H1 (cell line): ENCODE results near the gene GMNN. TPM values are rescaled to one million over a fixed set of nuclear protein-coding genes. Genes with fewer than 3 reads are reported as not detected.

Source experiments
- CTCF ChIA-PET: fragments of 300-600 bp; sonication (Branson Sonifier 250); formaldehyde crosslinking; loops from one replicate; lab custom pipeline; 2021; ENCODE audit not compliant: partially characterized antibody; lab: Charles Lee
- POLR2A ChIA-PET: fragments of 300-600 bp; sonication (Branson Sonifier 250); formaldehyde crosslinking; loops from one replicate; lab custom pipeline; 2021; ENCODE audit warnings: inconsistent platforms; ENCODE audit not compliant: partially characterized antibody; lab: Charles Lee
- DNase-seq, 2 experiments: peaks; one replicate each; pipeline versions ENCODE4 v3.0.0 to v3.0.0-alpha.2; 2010 to 2022; ENCODE audit warnings: low spot score in 2 of 2, low read depth in 1 of 2, mixed read lengths in 1 of 2
- FAIRE-seq: peaks from 2 replicates; lab custom pipeline; 2011; peaks lifted over from hg19 to GRCh38; lab: Jason Lieb, UNC
- H2AFZ ChIP-seq: 2 replicates; pipeline ENCODE4 v1.8.1; 2012; ENCODE audit warnings: low read length, inconsistent platforms
- H2AK5ac ChIP-seq: 2 replicates; pipeline ENCODE4 v1.6.1; 2013; ENCODE audit warnings: low read depth, low read length
- H2BK120ac ChIP-seq: replicated peaks from 2 replicates; pipeline ENCODE3; 2013; ENCODE audit warnings: low read depth, low read length, inconsistent platforms
- H2BK12ac ChIP-seq: 2 replicates; pipeline ENCODE4 v1.6.1; 2013; ENCODE audit warnings: low read depth, low read length
- H2BK15ac ChIP-seq: 2 replicates; pipeline ENCODE4 v1.6.1; 2013; ENCODE audit warnings: low read length
- H2BK20ac ChIP-seq: 2 replicates; pipeline ENCODE4 v1.6.1; 2013; ENCODE audit warnings: low read length
- H2BK5ac ChIP-seq: 2 replicates; pipeline ENCODE4 v1.6.1; 2013; ENCODE audit warnings: low read depth, low read length
- H3K14ac ChIP-seq: 2 replicates; pipeline ENCODE4 v1.6.1; 2013; ENCODE audit warnings: inconsistent platforms; ENCODE audit not compliant: insufficient read length
- H3K18ac ChIP-seq: 2 replicates; pipeline ENCODE4 v1.6.1; 2013; ENCODE audit warnings: low read length; ENCODE audit errors: extremely low read depth
- H3K23ac ChIP-seq: 2 replicates; pipeline ENCODE4 v1.6.1; 2013; ENCODE audit warnings: inconsistent platforms; ENCODE audit not compliant: insufficient read length
- H3K23me2 ChIP-seq: 2 replicates; pipeline ENCODE4 v1.6.1; 2013; ENCODE audit warnings: low read depth, low read length
- H3K27ac ChIP-seq: 2 replicates; pipeline ENCODE4 v1.6.1; 2011; ENCODE audit warnings: low read depth, low read length, inconsistent platforms
- H3K27me3 ChIP-seq, 4 experiments: replicated peaks in 1 of 4; 1 replicate in 1 of 4; 2 replicates in 3 of 4; pipeline versions ENCODE4 v1.6.1 to v1.8.1; 2011 to 2013; ENCODE audit warnings: low read length in 3 of 4, mild to moderate bottlenecking in 3 of 4, inconsistent platforms in 2 of 4, mixed read lengths in 2 of 4, moderate library complexity in 1 of 4; ENCODE audit not compliant: control insufficient read depth in 3 of 4, insufficient read depth in 3 of 4; ENCODE audit errors: extremely low read depth in 1 of 4
- H3K36me3 ChIP-seq, 4 experiments: 2 replicates each; pipeline versions ENCODE4 v1.6.1 to v1.8.1; 2011 to 2013; ENCODE audit warnings: mild to moderate bottlenecking in 4 of 4, low read length in 3 of 4, moderate library complexity in 2 of 4, control low read depth in 1 of 4, inconsistent platforms in 1 of 4; ENCODE audit not compliant: insufficient read depth in 4 of 4, control insufficient read depth in 2 of 4
- H3K4ac ChIP-seq: replicated peaks from 2 replicates; pipeline ENCODE3; 2013; ENCODE audit warnings: low read length, low read depth, mixed read lengths, inconsistent platforms; ENCODE audit not compliant: insufficient read length
- H3K4me1 ChIP-seq, 4 experiments: replicated peaks in 1 of 4; 1 replicate in 1 of 4; 2 replicates in 3 of 4; pipeline versions ENCODE4 v1.6.1 to v1.8.1; 2011 to 2013; ENCODE audit warnings: low read length in 3 of 4, inconsistent platforms in 2 of 4, mixed read lengths in 1 of 4; ENCODE audit not compliant: insufficient read depth in 4 of 4, control insufficient read depth in 3 of 4
- H3K4me2 ChIP-seq, 2 experiments: 2 replicates each; pipeline versions ENCODE4 v1.6.1 to v1.8.1; 2011 to 2013; ENCODE audit warnings: low read depth in 2 of 2, low read length in 2 of 2, control low read depth in 1 of 2, inconsistent platforms in 1 of 2, mild to moderate bottlenecking in 1 of 2; ENCODE audit not compliant: insufficient read depth in 1 of 2
- H3K4me3 ChIP-seq, 4 experiments: fragments of 200-600, 300-600 bp in 1 of 4; sonication (generic), shearing (Covaris generic), sonication (Bioruptor Twin) in 1 of 4; 2 replicates each; pipeline versions ENCODE4 v1.5.1 to v1.8.1; 2011 to 2016; ENCODE audit warnings: low read length in 4 of 4, low read depth in 3 of 4, control low read depth in 2 of 4, inconsistent platforms in 2 of 4, mild to moderate bottlenecking in 2 of 4, mixed read lengths in 1 of 4, moderate library complexity in 1 of 4; ENCODE audit not compliant: insufficient read depth in 2 of 4; ENCODE audit errors: extremely low read depth in 1 of 4
- H3K56ac ChIP-seq: replicated peaks from 2 replicates; pipeline ENCODE3; 2013; ENCODE audit warnings: low read depth, mild to moderate bottlenecking, mixed read lengths, low read length, inconsistent platforms; ENCODE audit not compliant: insufficient read length
- H3K79me1 ChIP-seq: 2 replicates; pipeline ENCODE4 v1.6.1; 2013; ENCODE audit warnings: low read depth, low read length, control low read depth
- H3K79me2 ChIP-seq, 2 experiments: 2 replicates each; pipeline versions ENCODE4 v1.6.1 to v1.8.1; 2012 to 2013; ENCODE audit warnings: low read length in 2 of 2, mild to moderate bottlenecking in 2 of 2, inconsistent platforms in 1 of 2; ENCODE audit not compliant: insufficient read depth in 2 of 2, control insufficient read depth in 1 of 2
- H3K9ac ChIP-seq, 4 experiments: replicated peaks in 1 of 4; 1 replicate in 1 of 4; 2 replicates in 3 of 4; pipeline versions ENCODE4 v1.6.1 to v1.8.1; 2011 to 2013; ENCODE audit warnings: low read depth in 3 of 4, low read length in 3 of 4, control low read depth in 2 of 4, mild to moderate bottlenecking in 2 of 4, moderate library complexity in 2 of 4, inconsistent platforms in 1 of 4; ENCODE audit errors: extremely low read depth in 1 of 4
- H3K9me3 ChIP-seq, 2 experiments: 2 replicates each; pipeline versions ENCODE4 v1.6.1 to v1.8.1; 2012 to 2013; ENCODE audit warnings: mild to moderate bottlenecking in 2 of 2, moderate library complexity in 2 of 2, control low read depth in 1 of 2, inconsistent platforms in 1 of 2, low read depth in 1 of 2, low read length in 1 of 2, mixed read lengths in 1 of 2; ENCODE audit not compliant: insufficient read depth in 2 of 2
- H4K20me1 ChIP-seq, 2 experiments: replicated peaks in 1 of 2; 2 replicates each; pipeline versions ENCODE3 to v1.8.1; 2011 to 2013; ENCODE audit warnings: inconsistent platforms in 2 of 2, low read length in 2 of 2, mild to moderate bottlenecking in 1 of 2; ENCODE audit not compliant: insufficient read depth in 2 of 2, control insufficient read depth in 1 of 2
- H4K5ac ChIP-seq: 2 replicates; pipeline ENCODE4 v1.6.1; 2013; ENCODE audit warnings: low read length, low read depth, mixed read lengths, inconsistent platforms; ENCODE audit not compliant: insufficient read length
- H4K8ac ChIP-seq: 2 replicates; pipeline ENCODE4 v1.8.0; 2013; ENCODE audit warnings: mild to moderate bottlenecking, moderate library complexity, low read length, inconsistent platforms; ENCODE audit not compliant: insufficient read depth; ENCODE audit errors: extremely low read depth
- H4K91ac ChIP-seq: replicated peaks from 2 replicates; pipeline ENCODE3; 2013; ENCODE audit warnings: low read length, mixed read lengths, inconsistent platforms; ENCODE audit not compliant: insufficient read length
- ATF2 ChIP-seq: IDR thresholded peaks from 2 replicates; pipeline ENCODE4 v1.6.1; 2012; ENCODE audit warnings: low read length, inconsistent platforms
- BRCA1 ChIP-seq: IDR thresholded peaks from 2 replicates; pipeline ENCODE4 v1.6.1; 2012; ENCODE audit warnings: low read depth, low read length, improper control_type of control experiment
- CBX5 ChIP-seq: fragments of 300-800, 300-1000 bp; sonication (generic); IDR thresholded peaks from 2 replicates; pipeline ENCODE4 v1.7.1; 2016; ENCODE audit warnings: antibody characterized with exemption, low read length, low read depth
- CHD2 ChIP-seq: IDR thresholded peaks from 2 replicates; pipeline ENCODE4 v1.6.1; 2012; ENCODE audit warnings: low read length, improper control_type of control experiment
- CTBP2 ChIP-seq: IDR thresholded peaks from 2 replicates; pipeline ENCODE4 v1.7.0; 2011; ENCODE audit warnings: borderline replicate concordance, mild to moderate bottlenecking, moderate library complexity, mixed read lengths, low read length; ENCODE audit not compliant: insufficient read depth, insufficient read length
- FOSL1 ChIP-seq: IDR thresholded peaks from 2 replicates; pipeline ENCODE4 v1.6.1; 2011; ENCODE audit warnings: mild to moderate bottlenecking, low read depth, low read length, moderate library complexity; ENCODE audit not compliant: insufficient read depth
- GABPA ChIP-seq: IDR thresholded peaks from 2 replicates; pipeline ENCODE4 v1.6.1; 2011; ENCODE audit warnings: mild to moderate bottlenecking, low read length, moderate library complexity, borderline replicate concordance; ENCODE audit not compliant: insufficient read depth
- RBBP5 ChIP-seq: IDR thresholded peaks from 2 replicates; pipeline ENCODE4 v1.7.1; 2012; ENCODE audit warnings: low read depth, mild to moderate bottlenecking, inconsistent platforms, low read length, moderate library complexity, borderline replicate concordance
- SRF ChIP-seq: IDR thresholded peaks from 2 replicates; pipeline ENCODE4 v1.6.1; 2011; ENCODE audit warnings: mild to moderate bottlenecking, low read depth, low read length, moderate library complexity
- TEAD4 ChIP-seq: IDR thresholded peaks from 2 replicates; pipeline ENCODE4 v1.6.1; 2012; ENCODE audit warnings: low read depth, low read length, inconsistent platforms, mixed read lengths
- ZNF274 ChIP-seq: IDR thresholded peaks from 2 replicates; pipeline ENCODE4 v1.7.0; 2012; ENCODE audit warnings: low read length, borderline replicate concordance; ENCODE audit errors: extremely low read depth
- WGBS, 2 experiments: shearing (Covaris generic) in 1 of 2; methylation state at CpG; one replicate each; pipeline versions ENCODE4 v1.1.6 to v1.1.7; 2013 to 2015; ENCODE audit warnings: low lambda C conversion rate in 2 of 2, mixed read lengths in 2 of 2, inconsistent platforms in 1 of 2, low coverage in 1 of 2, missing lambda C conversion rate in 1 of 2; ENCODE audit not compliant: insufficient replicate concordance in 2 of 2, insufficient coverage in 1 of 2, insufficient read length in 1 of 2; ENCODE audit errors: extremely low coverage in 1 of 2, missing lambda C conversion rate in 1 of 2; 5-methylcytosine and 5-hydroxymethylcytosine counted together
- polyA plus RNA-seq, 7 experiments: library from polyadenylated mRNA; depleted of rRNA in 3 of 7; stranded (reverse) in 5 of 7; unstranded in 2 of 7; fragments of >200 nt in 5 of 7; fragments of 200-250 nt in 2 of 7; gene quantifications; 1 replicate in 5 of 7; 2 replicates in 1 of 7; 4 replicates in 1 of 7; pipeline versions ENCODE4 v1.2.1 to v1.2.3, GENCODE V29; 2011 to 2013; ENCODE audit warnings: missing spikeins in 2 of 7, mixed read lengths in 2 of 7
- total RNA-seq: library from RNA; stranded (reverse); fragmentation: NEBNext Ultra II Directional; extraction: Animal tissue kit (Norgen Biotek cat#: 25700); gene quantifications from 2 replicates; pipeline ENCODE4 v1.2.1, GENCODE V29; 2021

Gene GMNN
- total and polyA plus RNA-seq, 2 of the 8 experiments (the other 6 are each of a cell fraction or from before 2014, with no cell fraction given), result 65.9 to 101 TPM

- H3K36me3 ChIP-seq, result peaks cover 0 to 2% (median 0%) of the 10 kb centered on the region in 4 experiments; a peak in 1 of 8 replicates
- no peak overlapping the region for H3K4me3 ChIP-seq
- no peak overlapping the region for H3K18ac ChIP-seq
- no peak overlapping the region for H2BK20ac ChIP-seq
- no peak overlapping the region for H3K4me2 ChIP-seq
- H3K23me2 ChIP-seq, result no peaks in the 10 kb centered on the region
- DNase-seq (no peak), FAIRE-seq (no peak)
- H3K79me1 ChIP-seq, result no peaks in the 10 kb centered on the region
- H3K23ac ChIP-seq, result no peak overlapping the region
- no peak overlapping the region for H3K9ac ChIP-seq
- no peak overlapping the region for H4K5ac ChIP-seq
- CTCF ChIA-PET, result interaction anchor here (1.1 kb wide), 1 partner anchor 216 kb away, joined by 4 read pairs; no protein-coding TSS in a partner anchor
- peaks cover 0 to 4% (median 0%) of the 10 kb centered on the region in 4 experiments; a peak in 2 of 7 replicates for H3K4me1 ChIP-seq
- H3K4ac ChIP-seq, result no peak overlapping the region
- H4K91ac ChIP-seq, result no peak overlapping the region
- 82% methylated on average over 6 of the region's 8 CpGs; no CpG with 5 or more reads in 1 of the 2 experiments for whole genome bisulfite sequencing, 2 experiments
- H3K79me2 ChIP-seq, result no peaks in the 10 kb centered on the region
- POLR2A ChIA-PET, result no interaction called here
- H2AFZ ChIP-seq, result no peak overlapping the region
- no peak overlapping the region for H3K14ac ChIP-seq
- H2BK12ac ChIP-seq, result no peak overlapping the region
- H2AK5ac ChIP-seq, result no peak overlapping the region
- H4K20me1 ChIP-seq, result no peaks in the 10 kb centered on the region
- no peak overlapping the region for H2BK5ac ChIP-seq
- H3K27me3 ChIP-seq, result no peaks in the 10 kb centered on the region
- H2BK120ac ChIP-seq, result no peak overlapping the region
- no peak overlapping the region for H2BK15ac ChIP-seq
- H4K8ac ChIP-seq, result no peak overlapping the region
- no peaks in the 10 kb centered on the region for H3K9me3 ChIP-seq
- H3K56ac ChIP-seq, result no peak overlapping the region
- H3K27ac ChIP-seq, result no peak overlapping the region
- no peak for TF ChIP-seq ATF2
- no peak for TF ChIP-seq FOSL1
- no peak for TF ChIP-seq TEAD4
- no peak for TF ChIP-seq GABPA
- no peak for TF ChIP-seq CHD2
- TF ChIP-seq BRCA1, result no peak
- no peak for TF ChIP-seq SRF
- no peak for TF ChIP-seq CBX5
- TF ChIP-seq RBBP5, result no peak
- no peak for TF ChIP-seq ZNF274
- TF ChIP-seq CTBP2, result no peak
Observed at GRCh38 chr6:24802271-24803059, 27.7 kb downstream of the GMNN start.
